DMS79 (cell line): Measurements from ENCODE around the gene ABLIM2.

Source experiments
- DNase-seq: peaks from one replicate; lab custom pipeline; 2025; lab: John Stamatoyannopoulos, UW

The ABLIM2 gene

DNA sequence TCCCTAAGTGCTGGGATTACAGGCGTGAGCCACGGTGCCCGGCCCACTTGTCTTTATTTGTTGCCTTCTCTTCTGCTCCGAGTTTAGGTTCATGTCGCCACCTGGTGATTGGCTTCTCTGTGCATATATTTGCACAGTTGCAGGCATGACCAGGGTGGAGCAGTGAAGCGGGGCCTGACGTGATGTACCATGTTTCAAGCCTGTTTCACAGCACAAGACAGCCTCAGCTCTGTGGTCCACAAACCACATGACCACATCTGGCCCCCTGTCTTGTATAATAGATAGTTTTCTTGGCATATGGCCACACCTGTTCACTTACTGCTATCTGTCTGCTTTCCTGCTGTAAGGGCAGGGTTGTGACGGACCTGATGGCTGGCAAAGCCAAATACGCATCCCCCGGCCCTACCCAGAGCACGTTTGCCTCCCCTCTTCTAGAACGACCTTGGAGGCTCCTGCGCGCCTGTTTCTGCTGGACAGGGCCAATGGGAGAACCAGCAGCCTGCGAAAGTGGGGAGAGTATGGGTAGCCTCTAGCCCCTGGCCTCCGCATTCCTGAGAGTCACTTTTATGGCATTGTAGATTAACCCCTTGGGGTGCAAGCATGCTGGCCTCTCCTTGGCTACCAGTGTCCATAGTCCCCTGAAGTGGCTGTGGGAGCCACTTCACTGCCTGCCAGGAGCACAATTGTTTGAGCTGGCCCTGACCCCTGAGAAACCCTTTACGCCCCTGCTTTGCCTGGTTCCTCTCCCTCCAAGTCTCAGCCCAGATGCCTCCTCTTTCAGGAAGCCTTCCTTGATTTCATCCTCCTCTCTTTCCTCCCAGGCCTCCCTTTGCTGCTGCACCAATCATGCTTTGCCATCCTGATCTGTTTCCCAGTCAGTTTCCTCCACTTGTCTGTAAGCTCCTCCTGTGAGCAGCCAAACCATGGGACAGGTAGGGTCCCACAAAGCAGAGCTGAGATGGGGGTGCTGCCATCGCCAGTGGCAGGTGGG, 34.4 kb upstream of the ABLIM2 start:
- DNase-seq, result peak; percentile 27

DNA sequence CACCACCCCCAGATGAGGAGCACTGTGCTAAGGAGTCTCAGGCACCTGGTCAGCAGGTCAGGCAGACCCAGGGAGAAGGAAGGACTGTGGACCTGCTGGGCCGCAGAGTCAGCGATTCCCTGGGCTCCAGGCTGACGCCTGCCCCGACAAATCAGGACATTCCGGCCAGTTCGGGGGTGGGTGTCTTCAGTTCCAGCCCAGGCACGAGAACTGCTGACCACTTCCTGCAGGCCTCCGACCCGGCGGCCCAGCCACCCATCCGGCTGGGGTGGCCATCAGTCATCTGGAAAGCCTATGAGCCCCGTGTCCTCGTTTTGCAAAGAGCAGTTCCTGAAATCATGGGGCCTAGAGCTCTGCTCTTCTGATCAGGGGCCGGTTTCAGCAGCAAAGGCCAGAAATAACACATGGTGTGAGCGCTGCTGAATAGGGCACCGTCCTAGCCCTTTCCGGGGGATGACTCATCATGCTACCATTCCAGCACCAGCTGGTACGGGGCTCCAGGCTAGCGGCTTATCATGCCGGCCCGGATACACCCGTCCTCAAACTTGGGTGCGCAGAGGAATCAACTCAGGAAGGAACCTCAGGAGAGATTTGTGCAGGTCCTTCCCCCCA, 32.6 kb upstream of the ABLIM2 start:
- DNase-seq, result no peak

DNA sequence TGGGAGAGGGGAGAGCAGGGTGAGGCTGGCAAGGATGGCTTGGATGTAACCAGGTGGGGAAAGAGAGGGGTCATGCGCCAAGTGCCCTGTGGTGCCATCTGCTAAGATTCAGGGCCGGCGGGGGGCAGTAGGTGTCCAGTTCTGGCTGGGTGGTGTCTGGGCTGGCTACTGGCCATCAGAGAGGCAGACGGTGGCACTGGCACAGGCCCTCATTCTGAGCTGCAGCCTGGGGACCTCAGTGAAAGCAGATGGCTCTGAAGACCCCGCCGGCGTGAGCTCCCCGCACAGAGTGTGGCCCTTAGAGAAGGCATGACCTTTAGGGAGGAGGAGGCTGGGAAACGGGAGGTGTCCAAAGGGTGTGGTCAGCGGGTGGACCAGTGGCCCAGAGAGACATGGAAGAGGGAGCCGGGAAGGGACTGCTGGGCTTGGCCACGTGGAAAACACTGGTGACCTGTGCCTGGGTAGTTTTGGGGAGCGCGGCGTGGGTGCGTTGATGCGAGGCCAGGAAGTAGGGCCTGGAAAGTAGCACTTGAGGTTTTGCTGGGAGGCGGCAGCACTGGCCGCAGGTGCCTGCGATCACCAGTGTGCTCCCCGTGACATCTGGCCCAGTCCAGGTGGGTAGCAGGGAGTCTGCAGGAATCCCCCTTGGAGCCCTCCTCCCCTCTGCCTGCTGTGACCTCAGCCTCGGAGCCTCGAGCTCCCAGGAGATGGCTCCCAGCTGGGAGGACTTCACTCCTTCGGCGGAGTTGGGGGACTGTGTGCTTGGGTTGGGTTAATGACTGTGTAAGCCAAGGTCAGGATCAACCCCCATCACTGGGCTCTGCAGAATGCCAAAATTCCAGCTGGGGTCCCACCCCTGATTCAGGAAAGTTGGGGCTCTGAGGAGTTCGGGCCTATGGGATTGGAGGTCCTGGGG, 31.2 kb upstream of the ABLIM2 start:
- no peak for DNase-seq

- DNase-seq, result peak; percentile 90
Observed at GRCh38 chr4:8188743-8189550, 30.3 kb upstream of the ABLIM2 start.

DNA sequence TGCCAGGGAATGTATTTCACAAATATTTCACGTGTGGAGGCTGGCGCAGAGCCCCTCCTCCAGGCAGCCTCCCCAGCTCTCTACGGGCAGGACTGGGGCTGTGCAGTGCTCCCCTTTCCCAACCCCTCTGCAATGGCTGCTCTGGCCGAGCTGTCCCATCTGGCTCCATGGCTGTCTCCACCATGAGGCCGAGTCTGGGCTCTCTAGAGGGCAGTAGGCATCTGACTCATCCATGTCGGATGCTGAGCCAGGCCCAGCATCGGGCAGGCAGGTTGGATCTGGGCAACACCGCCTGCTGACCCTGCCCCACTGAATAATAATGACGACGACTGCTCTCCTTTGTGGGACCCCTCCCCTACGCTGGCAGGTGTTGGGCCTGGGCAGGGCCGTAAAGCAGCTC, 29.5 kb upstream of the ABLIM2 start:
- DNase-seq, result no peak

DNA sequence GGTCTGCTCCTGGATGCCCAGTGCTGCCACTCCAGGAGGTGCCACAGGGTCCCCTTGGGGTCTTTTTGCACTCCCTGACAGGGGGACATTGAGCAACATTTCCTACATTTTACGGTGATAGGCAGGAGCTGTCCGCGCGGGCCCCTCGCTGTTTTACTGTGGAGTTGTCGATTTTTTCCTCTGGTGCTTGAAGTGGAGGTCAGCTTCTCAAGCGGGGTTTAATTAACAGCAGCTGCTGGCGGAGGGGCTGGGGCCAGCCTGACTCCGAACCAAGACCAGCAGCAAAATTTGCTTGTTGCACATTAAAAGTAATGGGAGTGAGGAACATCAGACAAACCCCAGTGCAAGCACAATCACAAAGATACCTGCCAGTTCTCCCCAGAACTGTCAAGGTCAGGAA, 27.3 kb upstream of the ABLIM2 start:
- DNase-seq, result no peak

- no peak for DNase-seq
Observed at GRCh38 chr4:8185295-8185694, 26.7 kb upstream of the ABLIM2 start.

DNA sequence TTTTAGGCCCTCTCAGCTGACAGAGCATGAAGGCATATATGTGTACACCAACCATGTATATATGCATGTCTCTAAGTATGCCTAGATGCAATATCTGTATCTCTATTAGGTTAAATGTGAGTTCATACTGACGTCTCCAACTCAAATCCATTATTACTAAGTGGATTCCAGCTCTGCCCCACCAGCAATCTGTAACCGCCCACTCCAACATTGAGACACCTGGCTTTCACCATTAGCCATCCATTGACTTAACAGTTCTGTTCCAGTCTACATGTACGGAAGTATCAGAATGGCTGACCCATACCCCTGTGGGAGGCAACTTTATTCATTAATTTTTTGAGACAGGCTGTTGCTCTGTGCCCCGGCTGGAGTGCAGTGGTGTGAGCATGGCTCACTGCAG, 25.4 kb upstream of the ABLIM2 start:
- DNase-seq, result no peak

DNA sequence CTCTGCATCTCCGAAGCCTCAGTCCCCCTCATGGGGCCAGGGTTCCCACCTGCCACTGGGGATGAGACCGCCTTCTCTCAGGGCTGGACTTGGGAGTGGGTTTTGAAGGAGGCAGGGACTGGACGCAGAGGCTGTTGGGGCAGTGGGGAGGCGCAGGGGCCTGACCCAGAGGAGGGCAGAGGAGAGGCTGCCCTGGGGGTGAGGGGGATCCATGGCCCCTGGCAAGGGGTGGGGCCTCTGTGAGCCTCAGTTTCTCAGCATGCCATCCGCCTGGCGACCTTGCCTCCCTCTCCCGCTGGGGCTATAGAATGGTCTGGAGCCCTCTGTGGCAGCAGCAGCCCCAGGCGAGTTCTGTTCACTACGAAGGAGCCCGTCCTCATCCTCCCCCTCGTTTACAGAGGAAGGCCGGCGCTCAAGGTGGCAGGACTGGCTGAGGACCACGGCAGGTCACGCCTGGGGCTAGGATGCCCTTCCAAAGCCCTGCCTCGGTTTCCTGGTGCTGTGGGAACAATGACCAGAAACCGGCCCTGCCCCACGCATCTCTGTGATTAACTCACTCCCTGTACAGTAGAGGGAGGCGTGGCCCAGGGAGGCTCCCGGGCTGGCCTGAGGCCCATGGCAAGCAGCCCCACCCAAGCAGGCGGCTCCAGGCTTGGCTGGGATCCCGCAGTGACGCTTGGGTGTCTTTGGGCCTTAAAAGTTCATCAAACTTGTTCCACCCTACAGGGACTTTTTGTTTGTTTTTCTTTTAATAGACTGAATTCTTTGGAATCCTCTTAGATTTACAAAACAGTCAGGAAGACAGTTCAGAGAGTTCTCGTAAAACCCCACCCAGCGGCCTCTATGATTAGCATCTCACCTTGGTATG, 24.5 kb upstream of the ABLIM2 start:
- DNase-seq, result no peak

- DNase-seq, result no peak
Observed at GRCh38 chr4:8182294-8182693, 23.7 kb upstream of the ABLIM2 start.

DNA sequence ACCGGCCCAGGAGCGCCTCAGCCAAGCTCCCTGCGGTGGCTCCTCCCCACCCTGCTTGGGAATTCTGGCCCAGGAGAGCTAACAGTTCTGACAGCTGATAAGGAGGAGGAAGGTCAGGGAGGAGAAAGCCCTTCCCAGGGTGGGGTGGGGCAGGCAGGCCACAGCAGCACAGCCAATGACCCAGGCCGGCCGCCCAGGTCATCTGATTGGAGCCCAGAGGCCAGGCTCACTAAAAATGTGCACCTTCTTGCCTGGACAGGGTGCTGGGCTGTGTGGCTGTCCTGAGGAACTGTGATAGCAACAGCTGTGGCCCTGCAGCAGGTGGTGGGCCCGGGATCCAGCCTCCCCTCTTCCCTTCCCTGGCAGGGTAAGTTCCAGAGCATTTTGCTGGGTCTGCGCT, 23.2 kb upstream of the ABLIM2 start:
- no peak for DNase-seq

- no peak for DNase-seq
Observed at GRCh38 chr4:8181119-8181518, 22.5 kb upstream of the ABLIM2 start.

DNA sequence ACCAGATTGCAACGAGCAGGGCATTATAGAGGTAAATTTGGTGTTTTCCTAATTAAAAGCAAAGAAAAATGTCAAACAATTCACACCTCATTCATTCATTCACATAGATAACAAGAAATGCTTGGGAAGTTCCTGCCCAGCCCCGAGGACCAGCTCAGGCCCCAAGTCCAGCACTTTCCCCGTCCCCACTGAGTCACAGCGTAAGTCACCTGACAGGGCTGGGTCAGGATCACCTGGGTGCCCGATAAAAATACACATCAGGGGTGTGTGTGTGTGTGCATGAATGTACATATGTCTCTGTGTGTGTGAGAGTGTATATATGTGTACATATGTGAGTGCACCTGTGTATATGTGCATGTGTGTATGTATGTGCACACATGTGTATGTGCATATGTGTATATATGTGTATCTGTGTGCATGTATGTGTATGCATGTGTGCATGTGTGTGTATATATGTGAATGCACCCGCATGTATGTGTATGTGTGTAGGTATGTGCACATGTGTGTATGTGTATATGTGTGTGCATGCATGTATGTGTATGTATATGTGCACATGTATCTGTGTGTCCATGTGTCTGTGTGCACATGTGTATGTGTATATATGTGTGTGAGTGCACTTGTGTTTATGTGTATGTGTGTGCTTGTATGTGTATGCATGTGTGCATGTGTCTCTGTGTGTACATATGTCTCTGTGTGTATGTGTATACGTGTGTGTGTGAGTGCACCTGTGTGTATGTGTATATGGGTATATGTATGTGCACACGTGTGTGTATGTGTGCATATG, 21.9 kb upstream of the ABLIM2 start:
- no peak for DNase-seq

- DNase-seq, result no peak
Observed at GRCh38 chr4:8179771-8180170, 21.2 kb upstream of the ABLIM2 start.

- no peak for DNase-seq
Observed at GRCh38 chr4:8179074-8179473, 20.5 kb upstream of the ABLIM2 start.

DNA sequence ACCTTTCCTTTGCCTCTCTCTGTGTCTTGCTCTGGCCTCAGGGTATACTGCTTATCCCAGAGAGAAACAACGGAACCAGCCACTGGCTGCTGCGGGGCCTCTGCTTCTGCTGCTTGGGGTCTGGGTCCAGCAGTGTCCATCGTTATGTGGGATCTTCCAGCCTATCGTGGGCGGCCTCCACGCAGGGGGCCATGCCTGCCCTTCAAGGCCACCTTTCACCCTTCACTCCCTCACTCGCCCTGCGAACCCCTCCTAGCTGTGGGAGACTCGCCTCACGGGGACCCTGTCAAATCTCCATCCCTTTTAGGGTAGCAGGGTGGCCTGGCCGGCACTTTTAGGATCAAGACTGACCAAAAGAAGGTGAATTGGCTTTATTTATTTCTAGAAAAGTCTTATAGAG, 19.3 kb upstream of the ABLIM2 start:
- DNase-seq, result no peak

DNA sequence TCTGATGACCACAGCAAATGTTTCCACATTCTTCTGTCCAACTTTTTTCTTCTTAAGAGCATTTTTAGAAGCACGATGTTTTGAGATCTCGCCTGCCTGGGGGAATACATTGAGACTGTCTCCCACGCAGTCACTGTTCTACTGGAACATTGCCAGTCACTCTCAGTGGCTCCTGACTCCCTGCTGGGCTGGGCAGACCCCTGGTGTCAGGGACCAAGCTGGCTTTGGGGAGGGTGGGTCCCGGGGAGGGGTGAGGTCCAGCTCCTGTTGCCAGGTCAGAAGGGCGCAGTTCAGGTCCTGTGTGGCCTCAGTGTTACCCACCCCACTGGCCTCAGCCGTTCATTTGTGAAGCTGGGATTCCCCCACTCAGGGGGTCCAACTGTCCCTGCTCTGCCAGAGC, 18.9 kb upstream of the ABLIM2 start:
- no peak for DNase-seq

- DNase-seq, result no peak
Observed at GRCh38 chr4:8176547-8177399, 18.2 kb upstream of the ABLIM2 start.

GRCh38 chr4:8175686-8176085, 17.1 kb upstream of the ABLIM2 start:
- DNase-seq, result no peak
